Stomach (tissue), 9 donors: ENCODE measurements around the gene JUN. TPM values are rescaled to one million over a fixed set of nuclear protein-coding genes. Genes with fewer than 3 reads are reported as not detected.

Experiments used
- DNase-seq, 2 donors: peaks; one replicate each; pipeline versions ENCODE4 v3.0.0 to v3.0.0-alpha.2; 2013 to 2019
- H3K27ac ChIP-seq, 5 donors: fragments of 200-600 bp in 4 of 5; sonication (generic) in 4 of 5; one replicate each; pipeline ENCODE4 v1.5.1; 2013 to 2019; ENCODE audit warnings: mild to moderate bottlenecking in 1 of 5, moderate library complexity in 1 of 5
- H3K27me3 ChIP-seq, 3 donors: fragments of 200-600 bp; sonication (generic); one replicate each; pipeline ENCODE4 v1.5.1; 2017 to 2019; ENCODE audit warnings: mixed run types in 1 of 3
- H3K36me3 ChIP-seq, 4 donors: fragments of 200-600 bp; sonication (generic); 1 replicate in 3 of 4; 2 replicates in 1 of 4; pipeline ENCODE4 v1.5.1; 2016 to 2019
- H3K4me1 ChIP-seq, 4 donors: fragments of 200-600 bp; sonication (generic); one replicate each; pipeline ENCODE4 v1.5.1; 2016 to 2019
- H3K4me3 ChIP-seq, 4 donors: fragments of 200-600 bp; sonication (generic) in 3 of 4; one replicate each; pipeline ENCODE4 v1.5.1; 2016 to 2019; ENCODE audit warnings: mild to moderate bottlenecking in 1 of 4
- H3K9me3 ChIP-seq, 4 donors: fragments of 200-600 bp; sonication (generic); one replicate each; pipeline ENCODE4 v1.5.1; 2016 to 2019
- EP300 ChIP-seq: sonication (generic); formaldehyde crosslinking; IDR thresholded peaks from one replicate; pipeline ENCODE4 v1.6.1; 2017; ENCODE audit warnings: antibody characterized with exemption
- POLR2A ChIP-seq, 4 donors: fragments of 450-650 bp; IDR thresholded peaks; one replicate each; pipeline ENCODE4 v1.6.1; 2016; ENCODE audit warnings: antibody characterized with exemption in 4 of 4, control low read depth in 2 of 4, mild to moderate bottlenecking in 1 of 4, moderate library complexity in 1 of 4
- POLR2AphosphoS5 ChIP-seq, 3 donors: sonication (generic); formaldehyde crosslinking; IDR thresholded peaks; one replicate each; pipeline ENCODE4 v1.6.1; 2016; ENCODE audit warnings: antibody characterized with exemption in 3 of 3
- WGBS, 5 donors: extraction: QIAGEN DNeasy Blood & Tissue Kit in 3 of 5; methylation state at CpG; one replicate each; pipeline versions ENCODE4 v1.1.5 to v1.1.7; 2013 to 2018; 5-methylcytosine and 5-hydroxymethylcytosine counted together
- intact Hi-C: fragments of 100-400 bp; cut with DNase I; formaldehyde crosslinking; loops from one replicate; pipeline ENCODE4 v1.15.1; 2023; ENCODE audit warnings: low total_unique reads
- polyA plus RNA-seq, 3 donors: library from polyadenylated mRNA; stranded (reverse); fragments of 200-250 nt; gene quantifications; one replicate each; pipeline ENCODE4 v1.2.3, GENCODE V29; 2013
- total RNA-seq, 5 donors: library from RNA; depleted of rRNA; stranded (reverse); fragments of >200 nt; gene quantifications; one replicate each; pipeline versions ENCODE4 v1.1.0 to v1.2.3, GENCODE V29; 2014 to 2016
- TF ChIP-seq, protein P1 (sequence below), 7 experiments: fragments of 450-650 bp in 4 of 7; fragments of 200-600 bp in 3 of 7; sonication (generic) in 3 of 7; IDR thresholded peaks; one replicate each; pipeline ENCODE4 v1.5.1; 2016 to 2019; ENCODE audit warnings: antibody characterized with exemption in 7 of 7, control low read depth in 2 of 7, mild to moderate bottlenecking in 1 of 7
- donor health status: healthy with polysubstance abuse.
- donor health status: Bipolar disorder and iron deficiency.
- donor health status: healthy.

JUN gene
- total and polyA plus RNA-seq, 8 donors, result 64.9 to 382 (median 170) TPM

DNA sequence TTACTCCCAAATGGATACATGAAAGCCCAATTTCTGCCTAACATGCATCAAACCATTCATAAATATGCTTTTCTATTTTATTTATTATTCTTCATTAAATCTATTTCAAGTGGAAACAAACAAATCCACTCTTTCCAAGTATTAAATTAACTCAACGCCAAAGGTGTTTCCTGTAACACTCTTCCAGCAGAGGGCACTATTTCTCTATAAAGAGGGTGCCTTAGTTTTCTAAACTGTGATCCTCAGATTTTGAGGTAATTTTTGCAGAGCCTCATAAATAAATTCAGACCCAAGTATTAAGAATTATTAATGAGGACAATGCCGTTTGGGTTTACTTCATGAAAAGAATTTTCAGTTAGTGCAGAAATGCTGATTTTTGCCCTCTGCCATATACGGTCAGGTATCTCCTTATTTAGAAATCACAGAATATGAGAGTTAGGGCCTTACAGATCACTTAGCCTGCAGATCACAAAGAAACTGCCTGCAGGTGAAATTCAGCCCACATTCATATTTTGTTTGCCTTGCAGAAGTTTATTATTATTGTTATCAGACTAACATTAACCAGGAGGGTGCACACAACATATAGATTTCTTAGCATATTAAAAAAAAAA lies 43.9 kb downstream of the JUN start:
- no peaks in the 10 kb centered on the region for H3K36me3 ChIP-seq
- intact Hi-C loops, result loop anchor here (5.0 kb wide), 1 partner anchor 962 kb away; no protein-coding TSS in a partner anchor
- H3K27ac ChIP-seq, result no peak overlapping the region
- H3K9me3 ChIP-seq, result no peaks in the 10 kb centered on the region
- peak in 1 of 2 donors; percentile 79 for DNase-seq
- no peaks in the 10 kb centered on the region for H3K27me3 ChIP-seq
- 21 to 27% (median 24%) methylated on average over 3 of the region's 3 CpGs for WGBS, 5 donors
- no peak overlapping the region for H3K4me3 ChIP-seq
- TF ChIP-seq EP300 (no peak), POLR2AphosphoS5 (IDR thresholded peaks at IDR 0.05) (no peak), POLR2A (IDR thresholded peaks at IDR 0.05) (no peak)
- TF ChIP-seq, protein P1, sequence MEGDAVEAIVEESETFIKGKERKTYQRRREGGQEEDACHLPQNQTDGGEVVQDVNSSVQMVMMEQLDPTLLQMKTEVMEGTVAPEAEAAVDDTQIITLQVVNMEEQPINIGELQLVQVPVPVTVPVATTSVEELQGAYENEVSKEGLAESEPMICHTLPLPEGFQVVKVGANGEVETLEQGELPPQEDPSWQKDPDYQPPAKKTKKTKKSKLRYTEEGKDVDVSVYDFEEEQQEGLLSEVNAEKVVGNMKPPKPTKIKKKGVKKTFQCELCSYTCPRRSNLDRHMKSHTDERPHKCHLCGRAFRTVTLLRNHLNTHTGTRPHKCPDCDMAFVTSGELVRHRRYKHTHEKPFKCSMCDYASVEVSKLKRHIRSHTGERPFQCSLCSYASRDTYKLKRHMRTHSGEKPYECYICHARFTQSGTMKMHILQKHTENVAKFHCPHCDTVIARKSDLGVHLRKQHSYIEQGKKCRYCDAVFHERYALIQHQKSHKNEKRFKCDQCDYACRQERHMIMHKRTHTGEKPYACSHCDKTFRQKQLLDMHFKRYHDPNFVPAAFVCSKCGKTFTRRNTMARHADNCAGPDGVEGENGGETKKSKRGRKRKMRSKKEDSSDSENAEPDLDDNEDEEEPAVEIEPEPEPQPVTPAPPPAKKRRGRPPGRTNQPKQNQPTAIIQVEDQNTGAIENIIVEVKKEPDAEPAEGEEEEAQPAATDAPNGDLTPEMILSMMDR (IDR thresholded peaks at IDR 0.05), result peak in 5 of 7 experiments; percentile 61 to 82 (median 75)
- peaks cover 0 to 8% (median 5%) of the 10 kb centered on the region in 4 donors for H3K4me1 ChIP-seq

DNA sequence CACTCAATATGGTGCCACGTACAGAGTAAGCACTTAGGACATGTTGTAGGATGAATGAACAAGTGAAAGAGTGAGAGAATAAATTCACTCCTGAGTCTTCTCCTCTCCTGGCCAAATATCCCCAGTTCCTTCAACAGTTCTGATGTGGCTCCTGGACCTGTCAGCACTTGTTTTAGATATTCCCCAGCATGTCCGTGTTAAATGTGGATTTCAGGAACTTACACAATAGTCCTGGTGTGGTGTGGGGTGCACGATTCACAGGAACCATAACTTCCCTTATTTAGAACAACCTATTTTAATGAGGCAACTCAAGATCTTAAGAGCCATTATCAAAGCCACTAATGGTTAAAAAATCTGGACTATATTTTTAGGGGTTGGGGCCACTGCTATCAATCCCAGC lies 45.0 kb downstream of the JUN start:
- Histone ChIP-seq H3K27me3 (no peaks in the 10 kb centered on the region), H3K4me3 (no peak overlapping the region), H3K36me3 (no peaks in the 10 kb centered on the region), H3K9me3 (no peaks in the 10 kb centered on the region), H3K4me1 (peaks cover 0 to 8% (median 5%) of the 10 kb centered on the region in 4 donors), H3K27ac (no peak overlapping the region)
- 74 to 86% (median 81%) methylated on average over 3 of the region's 3 CpGs for WGBS, 5 donors
- TF ChIP-seq POLR2AphosphoS5 (IDR thresholded peaks at IDR 0.05) (no peak), POLR2A (IDR thresholded peaks at IDR 0.05) (no peak), EP300 (no peak)
- TF ChIP-seq, protein P1 (IDR thresholded peaks at IDR 0.05), result no peak
- DNase-seq, result no peak
- intact Hi-C loops, result loop anchor here (5.0 kb wide), 1 partner anchor 963 kb away; no protein-coding TSS in a partner anchor

DNA sequence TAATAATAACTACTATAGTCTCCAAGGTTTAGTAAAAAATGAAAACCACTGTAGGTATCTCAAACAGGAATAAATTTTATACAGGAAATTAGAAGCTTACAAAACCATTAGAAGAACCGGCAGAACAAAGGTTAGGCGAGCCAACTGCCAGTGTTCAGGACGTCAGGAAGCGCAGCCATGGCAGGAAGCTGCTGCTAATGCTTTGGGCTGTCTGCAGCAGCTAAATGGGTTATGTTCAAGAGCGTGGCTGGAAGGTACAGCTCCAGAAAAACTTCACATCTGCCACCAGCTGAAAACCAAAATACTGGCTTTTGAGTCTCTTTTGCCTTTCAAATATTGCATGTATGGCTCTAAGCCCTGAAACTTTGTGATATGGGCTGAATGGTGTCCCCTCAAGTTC lies 48.3 kb downstream of the JUN start:
- TF ChIP-seq POLR2A (IDR thresholded peaks at IDR 0.05), result no peak
- no peak for TF ChIP-seq EP300
- no peak for TF ChIP-seq POLR2AphosphoS5 (IDR thresholded peaks at IDR 0.05)
- TF ChIP-seq, protein P1 (IDR thresholded peaks at IDR 0.05), result no peak
- no peaks in the 10 kb centered on the region for H3K36me3 ChIP-seq
- no peak overlapping the region for H3K4me3 ChIP-seq
- H3K9me3 ChIP-seq, result no peaks in the 10 kb centered on the region
- intact Hi-C loops, result loop anchor here (5.0 kb wide), 1 partner anchor 967 kb away; no protein-coding TSS in a partner anchor
- H3K27me3 ChIP-seq, result no peaks in the 10 kb centered on the region
- H3K27ac ChIP-seq, result no peak overlapping the region
- no peak for DNase-seq
- peaks cover 0 to 8% (median 5%) of the 10 kb centered on the region in 4 donors for H3K4me1 ChIP-seq
- WGBS, 5 donors, result 76 to 89% (median 82%) methylated on average over 5 of the region's 5 CpGs

DNA sequence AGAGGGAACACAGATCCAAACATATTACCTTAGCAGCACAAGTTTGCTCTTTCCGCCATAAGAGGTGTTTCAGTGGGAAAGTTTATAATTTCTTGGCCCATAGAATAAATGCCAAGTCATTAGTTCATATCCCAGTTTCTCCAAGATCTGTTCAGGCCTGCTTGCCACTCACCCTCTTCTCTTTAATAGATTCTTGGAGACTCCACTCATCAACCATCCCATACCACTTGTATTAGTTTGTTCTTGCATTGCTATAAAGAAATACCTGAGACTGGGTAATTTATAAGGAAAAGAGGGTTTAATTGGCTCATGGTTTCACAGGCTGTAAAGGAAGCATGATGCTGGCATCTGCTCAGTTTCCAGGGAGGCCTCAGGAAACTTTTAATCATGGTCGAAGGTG lies 49.2 kb downstream of the JUN start:
- H3K9me3 ChIP-seq, result no peaks in the 10 kb centered on the region
- 86 to 100% (median 98%) methylated on average over 2 of the region's 2 CpGs for WGBS, 5 donors
- H3K27ac ChIP-seq, result no peak overlapping the region
- no peaks in the 10 kb centered on the region for H3K36me3 ChIP-seq
- no peak for DNase-seq
- TF ChIP-seq POLR2AphosphoS5 (IDR thresholded peaks at IDR 0.05) (no peak), POLR2A (IDR thresholded peaks at IDR 0.05) (no peak), EP300 (no peak)
- TF ChIP-seq, protein P1 (IDR thresholded peaks at IDR 0.05), result no peak
- intact Hi-C loops, result loop anchor here (5.0 kb wide), 1 partner anchor 968 kb away; no protein-coding TSS in a partner anchor
- no peaks in the 10 kb centered on the region for H3K27me3 ChIP-seq
- no peak overlapping the region for H3K4me3 ChIP-seq
- H3K4me1 ChIP-seq, result peaks cover 0 to 1% (median under 1%) of the 10 kb centered on the region in 4 donors
